Panc1 (cell line): Measurements from ENCODE around the gene MAD1L1. TPM values are rescaled to one million over a fixed set of nuclear protein-coding genes. Genes with fewer than 3 reads are reported as not detected.

Source experiments
- ATAC-seq: fragments of 200-7000 bp; cut with Tn5 transposase; 2 replicates; pipeline ENCODE4 v1.9.1; 2020; ENCODE audit warnings: mild to moderate bottlenecking, moderate library complexity
- BruUV-seq: library from RNA; stranded (reverse); fragments of 400-500 nt; replicated peaks from 2 replicates; lab custom pipeline; 2021; lab: Mats Ljungman, UMichigan
- CTCF ChIA-PET: fragments of 300-600 bp; sonication (Branson Sonifier 250); formaldehyde crosslinking; loops from one replicate; lab custom pipeline; 2022; ENCODE audit warnings: antibody characterized with exemption; lab: Charles Lee
- POLR2A ChIA-PET: fragments of 300-600 bp; sonication (Branson Sonifier 250); formaldehyde crosslinking; loops from one replicate; lab custom pipeline; 2022; ENCODE audit warnings: antibody characterized with exemption; lab: Charles Lee
- DNase-seq: peaks from one replicate; pipeline ENCODE4 v3.0.0-alpha.2; 2010; ENCODE audit warnings: low read depth, low spot score
- H3K27ac ChIP-seq: 2 replicates; pipeline ENCODE4 v1.5.1; 2011; ENCODE audit warnings: mild to moderate bottlenecking, low read length, inconsistent platforms
- H3K27me3 ChIP-seq: fragments of 200-500 bp; sonication (Bioruptor generic); 2 replicates; pipeline ENCODE4 v1.6.0; 2014; ENCODE audit warnings: low read length, inconsistent platforms; ENCODE audit not compliant: control insufficient read depth, insufficient read depth
- H3K36me3 ChIP-seq: fragments of 200-500 bp; sonication (Bioruptor generic); 2 replicates; pipeline ENCODE4 v1.5.1; 2014; ENCODE audit warnings: inconsistent platforms, mild to moderate bottlenecking, low read length, moderate library complexity; ENCODE audit not compliant: control insufficient read depth, insufficient read depth
- H3K4me1 ChIP-seq: 2 replicates; pipeline ENCODE4 v1.5.1; 2011; ENCODE audit warnings: inconsistent platforms, mild to moderate bottlenecking, low read length, moderate library complexity; ENCODE audit not compliant: control insufficient read depth, insufficient read depth
- H3K4me3 ChIP-seq, 2 experiments: 2 replicates each; pipeline ENCODE4 v1.5.1; 2011 to 2012; ENCODE audit warnings: low read depth in 2 of 2, low read length in 2 of 2, mild to moderate bottlenecking in 2 of 2, inconsistent platforms in 1 of 2, moderate library complexity in 1 of 2
- H3K9me3 ChIP-seq: fragments of 200-500 bp; sonication (Bioruptor generic); 2 replicates; pipeline ENCODE4 v1.5.1; 2014; ENCODE audit warnings: low read depth, mild to moderate bottlenecking, inconsistent platforms, low read length, moderate library complexity; ENCODE audit not compliant: control insufficient read depth, insufficient read depth
- POLR2AphosphoS5 ChIP-seq: IDR thresholded peaks from 2 replicates; pipeline ENCODE4 v1.6.1; 2012; ENCODE audit warnings: mild to moderate bottlenecking, low read depth, low read length, moderate library complexity
- SIN3A ChIP-seq: IDR thresholded peaks from 2 replicates; pipeline ENCODE4 v1.6.1; 2012; ENCODE audit warnings: low read depth, mild to moderate bottlenecking, low read length, moderate library complexity, borderline replicate concordance; ENCODE audit not compliant: insufficient read depth
- TCF7L2 ChIP-seq: IDR thresholded peaks from 2 replicates; pipeline ENCODE4 v1.6.1; 2011; ENCODE audit warnings: mild to moderate bottlenecking, low read depth, low read length, inconsistent platforms
- in situ Hi-C: cut with HindIII; loops from 2 replicates; pipeline ENCODE4 v1.10.0; 2016; ENCODE audit warnings: low sequenced_read_pairs, low pct_unique_long_range_greater_than_20kb
- intact Hi-C: fragments of 100-400 bp; cut with micrococcal nuclease; formaldehyde crosslinking; loops from one replicate; pipeline ENCODE4 v1.10.0; 2022; ENCODE audit not compliant: unreplicated experiment
- total RNA-seq: library from RNA; stranded (reverse); gene quantifications from one replicate; pipeline ENCODE4 v1.2.1, GENCODE V29; 2021; ENCODE audit not compliant: unreplicated experiment
- TF ChIP-seq, protein P1 (sequence below), 2 experiments: IDR thresholded peaks; 2 replicates each; pipeline ENCODE4 v1.6.1; 2011 to 2012; ENCODE audit warnings: low read depth in 2 of 2, control low read depth in 1 of 2, low read length in 1 of 2, mild to moderate bottlenecking in 1 of 2, moderate library complexity in 1 of 2; ENCODE audit not compliant: insufficient read depth in 1 of 2
- TF ChIP-seq, protein P2 (sequence below): fragments of 450-650 bp; IDR thresholded peaks from 2 replicates; pipeline ENCODE4 v1.5.1; 2017; ENCODE audit warnings: mild to moderate bottlenecking

Gene MAD1L1
- total RNA-seq, 1 experiment from 2014 or later, result 70.8 TPM

GRCh38 chr7:1937252-1937605, 295.5 kb downstream of the MAD1L1 start:
- Histone ChIP-seq H3K9me3 (no peaks in the 10 kb centered on the region), H3K27me3 (no peaks in the 10 kb centered on the region), H3K4me3 (no peak overlapping the region), H3K36me3 (no peaks in the 10 kb centered on the region), H3K4me1 (no peaks in the 10 kb centered on the region), H3K27ac (no peak overlapping the region)
- in situ Hi-C loops (no loop called here), intact Hi-C loops (no loop called here)
- ATAC-seq (no peak), DNase-seq (no peak)
- no peak for TF ChIP-seq TCF7L2
- TF ChIP-seq, protein P1, sequence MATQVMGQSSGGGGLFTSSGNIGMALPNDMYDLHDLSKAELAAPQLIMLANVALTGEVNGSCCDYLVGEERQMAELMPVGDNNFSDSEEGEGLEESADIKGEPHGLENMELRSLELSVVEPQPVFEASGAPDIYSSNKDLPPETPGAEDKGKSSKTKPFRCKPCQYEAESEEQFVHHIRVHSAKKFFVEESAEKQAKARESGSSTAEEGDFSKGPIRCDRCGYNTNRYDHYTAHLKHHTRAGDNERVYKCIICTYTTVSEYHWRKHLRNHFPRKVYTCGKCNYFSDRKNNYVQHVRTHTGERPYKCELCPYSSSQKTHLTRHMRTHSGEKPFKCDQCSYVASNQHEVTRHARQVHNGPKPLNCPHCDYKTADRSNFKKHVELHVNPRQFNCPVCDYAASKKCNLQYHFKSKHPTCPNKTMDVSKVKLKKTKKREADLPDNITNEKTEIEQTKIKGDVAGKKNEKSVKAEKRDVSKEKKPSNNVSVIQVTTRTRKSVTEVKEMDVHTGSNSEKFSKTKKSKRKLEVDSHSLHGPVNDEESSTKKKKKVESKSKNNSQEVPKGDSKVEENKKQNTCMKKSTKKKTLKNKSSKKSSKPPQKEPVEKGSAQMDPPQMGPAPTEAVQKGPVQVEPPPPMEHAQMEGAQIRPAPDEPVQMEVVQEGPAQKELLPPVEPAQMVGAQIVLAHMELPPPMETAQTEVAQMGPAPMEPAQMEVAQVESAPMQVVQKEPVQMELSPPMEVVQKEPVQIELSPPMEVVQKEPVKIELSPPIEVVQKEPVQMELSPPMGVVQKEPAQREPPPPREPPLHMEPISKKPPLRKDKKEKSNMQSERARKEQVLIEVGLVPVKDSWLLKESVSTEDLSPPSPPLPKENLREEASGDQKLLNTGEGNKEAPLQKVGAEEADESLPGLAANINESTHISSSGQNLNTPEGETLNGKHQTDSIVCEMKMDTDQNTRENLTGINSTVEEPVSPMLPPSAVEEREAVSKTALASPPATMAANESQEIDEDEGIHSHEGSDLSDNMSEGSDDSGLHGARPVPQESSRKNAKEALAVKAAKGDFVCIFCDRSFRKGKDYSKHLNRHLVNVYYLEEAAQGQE (IDR thresholded peaks at IDR 0.05; ENCODE audit: insufficient read depth in 1 of 2, low read depth in 2 of 2, low read length in 1 of 2), result no peak
- no peak for TF ChIP-seq POLR2AphosphoS5
- TF ChIP-seq SIN3A, result no peak
- TF ChIP-seq, protein P2, sequence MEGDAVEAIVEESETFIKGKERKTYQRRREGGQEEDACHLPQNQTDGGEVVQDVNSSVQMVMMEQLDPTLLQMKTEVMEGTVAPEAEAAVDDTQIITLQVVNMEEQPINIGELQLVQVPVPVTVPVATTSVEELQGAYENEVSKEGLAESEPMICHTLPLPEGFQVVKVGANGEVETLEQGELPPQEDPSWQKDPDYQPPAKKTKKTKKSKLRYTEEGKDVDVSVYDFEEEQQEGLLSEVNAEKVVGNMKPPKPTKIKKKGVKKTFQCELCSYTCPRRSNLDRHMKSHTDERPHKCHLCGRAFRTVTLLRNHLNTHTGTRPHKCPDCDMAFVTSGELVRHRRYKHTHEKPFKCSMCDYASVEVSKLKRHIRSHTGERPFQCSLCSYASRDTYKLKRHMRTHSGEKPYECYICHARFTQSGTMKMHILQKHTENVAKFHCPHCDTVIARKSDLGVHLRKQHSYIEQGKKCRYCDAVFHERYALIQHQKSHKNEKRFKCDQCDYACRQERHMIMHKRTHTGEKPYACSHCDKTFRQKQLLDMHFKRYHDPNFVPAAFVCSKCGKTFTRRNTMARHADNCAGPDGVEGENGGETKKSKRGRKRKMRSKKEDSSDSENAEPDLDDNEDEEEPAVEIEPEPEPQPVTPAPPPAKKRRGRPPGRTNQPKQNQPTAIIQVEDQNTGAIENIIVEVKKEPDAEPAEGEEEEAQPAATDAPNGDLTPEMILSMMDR, result no peak
- BruUV-seq, result no TSS peak
- POLR2A ChIA-PET, result no interaction called here
- CTCF ChIA-PET, result no interaction called here

- DNase-seq (no peak), ATAC-seq (no peak)
- H3K9me3 ChIP-seq, result no peaks in the 10 kb centered on the region
- no peaks in the 10 kb centered on the region for H3K36me3 ChIP-seq
- in situ Hi-C loops (no loop called here), intact Hi-C loops (no loop called here)
- POLR2A ChIA-PET, result no interaction called here
- H3K27me3 ChIP-seq, result no peaks in the 10 kb centered on the region
- no peak overlapping the region for H3K4me3 ChIP-seq
- H3K27ac ChIP-seq, result no peak overlapping the region
- TF ChIP-seq TCF7L2 (no peak), POLR2AphosphoS5 (no peak), SIN3A (no peak)
- TF ChIP-seq, protein P1 (IDR thresholded peaks at IDR 0.05; ENCODE audit: insufficient read depth in 1 of 2, low read depth in 2 of 2, low read length in 1 of 2), result no peak
- no peaks in the 10 kb centered on the region for H3K4me1 ChIP-seq
- BruUV-seq, result no TSS peak
- CTCF ChIA-PET, result no interaction called here
These were observed 296.1 kb downstream of the MAD1L1 start for GRCh38 chr7:1936531-1937251.
